Esophagus muscularis mucosa (tissue), 4 donors: ENCODE results near the gene MAGI2. TPM values are rescaled to one million over a fixed set of nuclear protein-coding genes. Genes with fewer than 3 reads are reported as not detected.

Experiments
- DNase-seq: peaks from one replicate; pipeline ENCODE4 v3.0.0-alpha.2; 2017; ENCODE audit errors: extremely low spot score
- H3K27ac ChIP-seq, 4 donors: fragments of 200-600 bp; sonication (generic); replicated peaks in 1 of 4; 1 replicate in 3 of 4; 2 replicates in 1 of 4; pipeline ENCODE4 v1.5.1; 2016 to 2019; ENCODE audit warnings: mild to moderate bottlenecking in 1 of 4
- H3K27me3 ChIP-seq, 4 donors: fragments of 200-600 bp; sonication (generic); one replicate each; pipeline versions ENCODE4 v1.5.1 to v1.6.0; 2016 to 2019
- H3K36me3 ChIP-seq, 4 donors: fragments of 200-600 bp; sonication (generic); one replicate each; pipeline ENCODE4 v1.5.1; 2016 to 2019
- H3K4me1 ChIP-seq, 4 donors: fragments of 200-600 bp; sonication (generic); one replicate each; pipeline ENCODE4 v1.5.1; 2016 to 2019
- H3K4me3 ChIP-seq, 4 donors: fragments of 200-600 bp; sonication (generic); 1 replicate in 2 of 4; 2 replicates in 2 of 4; pipeline ENCODE4 v1.5.1; 2016 to 2019; ENCODE audit warnings: mild to moderate bottlenecking in 4 of 4, moderate library complexity in 1 of 4
- H3K9me3 ChIP-seq, 4 donors: fragments of 200-600 bp; sonication (generic); 1 replicate in 3 of 4; 2 replicates in 1 of 4; pipeline ENCODE4 v1.5.1; 2016 to 2019
- CTCF ChIP-seq, 3 experiments: fragments of 200-600 bp in 2 of 3; fragments of 450-650 bp in 1 of 3; sonication (generic) in 2 of 3; IDR thresholded peaks; one replicate each; pipeline ENCODE4 v1.5.1; 2017 to 2019; ENCODE audit warnings: antibody characterized with exemption in 3 of 3, mild to moderate bottlenecking in 2 of 3, moderate library complexity in 1 of 3
- EP300 ChIP-seq: sonication (generic); formaldehyde crosslinking; IDR thresholded peaks from one replicate; pipeline ENCODE4 v1.6.1; 2017; ENCODE audit warnings: antibody characterized with exemption
- POLR2A ChIP-seq: fragments of 450-650 bp; IDR thresholded peaks from one replicate; pipeline ENCODE4 v1.6.1; 2017; ENCODE audit warnings: antibody characterized with exemption, moderate library complexity, mild to moderate bottlenecking, low read depth
- POLR2AphosphoS5 ChIP-seq, 2 donors: sonication (generic); formaldehyde crosslinking; IDR thresholded peaks; one replicate each; pipeline ENCODE4 v1.6.1; 2017; ENCODE audit warnings: antibody characterized with exemption in 2 of 2
- WGBS: methylation state at CpG from one replicate; pipeline ENCODE4 v1.1.5; 2018; 5-methylcytosine and 5-hydroxymethylcytosine counted together
- intact Hi-C: fragments of 100-400 bp; cut with DNase I; formaldehyde crosslinking; loops from one replicate; pipeline ENCODE4 v1.15.1; 2023
- total RNA-seq, 4 donors: library from RNA; depleted of rRNA; stranded (reverse); fragments of >200 nt; gene quantifications; one replicate each; pipeline versions ENCODE4 v1.1.0 to v1.2.1, GENCODE V29; 2016

Gene MAGI2
- total RNA-seq, 4 donors from 2014 or later: 14.4 to 22.3 (median 21.2) TPM

- Histone ChIP-seq H3K27me3 (no peaks in the 10 kb centered on the region), H3K4me3 (no peak overlapping the region), H3K36me3 (no peaks in the 10 kb centered on the region), H3K4me1 (peaks cover 0 to 5% (median 1%) of the 10 kb centered on the region in 4 donors), H3K27ac (no peak overlapping the region), H3K9me3 (no peaks in the 10 kb centered on the region)
- intact Hi-C loops: no loop called here
- DNase-seq: no peak
- 90% methylated on average over 1 of the region's 1 CpG for WGBS
- no peak for TF ChIP-seq POLR2AphosphoS5 (IDR thresholded peaks at IDR 0.05)
- TF ChIP-seq POLR2A: no peak
- no peak for TF ChIP-seq CTCF (IDR thresholded peaks at IDR 0.05)
- no peak for TF ChIP-seq EP300
Measured at GRCh38 chr7:78377532-78377931, 1075.9 kb downstream of the MAGI2 start.

DNA sequence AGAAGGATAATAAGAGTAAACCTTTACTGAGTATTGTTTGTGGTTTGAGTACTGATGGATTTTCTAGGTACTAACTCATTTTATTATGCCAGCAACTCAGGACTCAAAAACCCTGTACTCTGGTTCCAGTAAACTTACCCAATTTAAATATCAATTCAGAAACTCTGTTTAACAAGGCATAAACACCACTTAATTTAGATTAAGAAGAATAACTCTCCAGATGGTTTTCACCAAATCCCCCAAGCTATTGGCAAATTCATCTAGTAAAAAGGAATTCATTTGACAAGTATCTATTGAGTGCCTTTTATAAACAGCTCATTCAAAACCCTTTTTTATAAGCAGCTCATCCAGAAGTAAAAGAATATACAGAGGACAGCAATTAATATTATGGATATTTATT lies 1082.5 kb downstream of the MAGI2 start:
- TF ChIP-seq POLR2AphosphoS5 (IDR thresholded peaks at IDR 0.05) (no peak), CTCF (IDR thresholded peaks at IDR 0.05) (no peak), POLR2A (no peak), EP300 (no peak)
- no peaks in the 10 kb centered on the region for H3K9me3 ChIP-seq
- H3K36me3 ChIP-seq: no peaks in the 10 kb centered on the region
- no peak for DNase-seq
- H3K4me3 ChIP-seq: no peak overlapping the region
- H3K27me3 ChIP-seq: no peaks in the 10 kb centered on the region
- no peak overlapping the region for H3K27ac ChIP-seq
- no peaks in the 10 kb centered on the region for H3K4me1 ChIP-seq
- intact Hi-C loops: no loop called here

DNA sequence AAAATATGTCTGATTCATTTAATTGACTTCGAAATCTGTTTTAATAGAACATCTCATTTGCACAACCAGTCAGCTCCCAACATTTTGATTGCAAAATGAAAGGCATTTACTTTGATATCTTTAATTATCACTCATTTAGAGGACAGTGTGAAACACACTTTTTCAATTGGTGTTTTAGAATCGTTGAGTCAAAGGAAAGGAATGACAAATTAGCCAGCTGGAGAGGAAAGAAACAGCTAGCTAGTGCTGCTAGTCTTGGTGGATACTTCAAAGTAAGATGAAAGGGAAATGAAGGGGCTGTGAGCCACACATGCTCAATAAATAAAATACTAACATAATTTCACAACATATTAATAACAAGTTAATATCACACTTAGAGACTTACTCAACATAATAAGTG lies 1084.7 kb downstream of the MAGI2 start:
- Histone ChIP-seq H3K9me3 (no peaks in the 10 kb centered on the region), H3K27me3 (no peaks in the 10 kb centered on the region), H3K27ac (no peak overlapping the region), H3K36me3 (no peaks in the 10 kb centered on the region), H3K4me1 (no peaks in the 10 kb centered on the region), H3K4me3 (no peak overlapping the region)
- DNase-seq: no peak
- TF ChIP-seq EP300 (no peak), POLR2AphosphoS5 (IDR thresholded peaks at IDR 0.05) (no peak), POLR2A (no peak), CTCF (IDR thresholded peaks at IDR 0.05) (no peak)
- intact Hi-C loops: no loop called here
- 66% methylated on average over 2 of the region's 2 CpGs for WGBS

DNA sequence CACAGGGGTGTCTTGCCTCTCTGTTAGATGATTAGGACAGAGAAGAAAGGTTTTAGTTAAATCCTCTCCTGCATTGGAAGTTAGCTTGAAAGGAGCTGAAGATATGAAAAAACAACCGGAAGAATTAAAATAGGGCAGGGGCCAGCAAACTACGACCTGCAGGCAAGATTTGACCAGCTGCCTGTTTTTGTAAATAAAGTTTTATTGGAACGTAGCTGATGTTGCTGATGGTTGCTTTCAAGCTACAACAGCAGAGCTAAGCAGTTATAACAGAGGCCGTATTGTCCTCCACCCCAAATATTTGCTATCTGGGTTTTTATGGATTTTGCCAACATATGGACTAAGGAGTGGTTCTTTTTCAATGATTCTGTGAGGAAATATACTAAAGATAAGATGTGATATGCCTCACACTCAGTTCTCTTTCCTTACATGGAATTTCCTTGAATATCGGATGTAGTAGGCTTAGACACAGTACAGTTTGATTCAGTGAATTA lies 1086.1 kb downstream of the MAGI2 start:
- no peak overlapping the region for H3K4me3 ChIP-seq
- H3K36me3 ChIP-seq: no peaks in the 10 kb centered on the region
- H3K27ac ChIP-seq: no peak overlapping the region
- H3K4me1 ChIP-seq: no peaks in the 10 kb centered on the region
- H3K9me3 ChIP-seq: no peaks in the 10 kb centered on the region
- WGBS: 94% methylated on average over 5 of the region's 5 CpGs
- intact Hi-C loops: no loop called here
- DNase-seq: no peak
- TF ChIP-seq CTCF (IDR thresholded peaks at IDR 0.05) (no peak), EP300 (no peak), POLR2A (no peak), POLR2AphosphoS5 (IDR thresholded peaks at IDR 0.05) (no peak)
- H3K27me3 ChIP-seq: no peaks in the 10 kb centered on the region

DNA sequence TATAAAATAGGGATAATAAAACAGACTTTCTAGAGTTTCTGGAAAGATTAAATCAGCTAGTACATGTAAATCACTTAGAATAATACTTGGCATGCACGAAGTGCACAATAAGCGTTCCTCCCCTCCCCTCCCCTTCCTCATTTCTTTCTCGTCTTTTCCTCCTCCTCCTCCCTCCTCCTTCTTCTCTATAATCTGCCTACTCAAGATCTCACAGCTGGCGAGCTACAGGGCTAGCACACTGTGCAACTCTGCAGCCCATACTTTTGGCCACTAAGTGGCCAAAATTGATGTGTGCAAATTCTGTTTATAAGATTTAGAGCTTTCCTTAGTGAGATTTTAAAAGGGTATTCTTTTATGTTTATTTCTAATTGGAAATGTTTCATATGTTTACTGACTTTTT lies 1089.6 kb downstream of the MAGI2 start:
- Histone ChIP-seq H3K4me3 (no peak overlapping the region), H3K4me1 (no peaks in the 10 kb centered on the region), H3K36me3 (no peaks in the 10 kb centered on the region), H3K27ac (no peak overlapping the region), H3K27me3 (no peaks in the 10 kb centered on the region), H3K9me3 (no peaks in the 10 kb centered on the region)
- 73% methylated on average over 4 of the region's 4 CpGs for WGBS
- no peak for DNase-seq
- intact Hi-C loops: no loop called here
- TF ChIP-seq EP300 (no peak), CTCF (IDR thresholded peaks at IDR 0.05) (no peak), POLR2A (no peak), POLR2AphosphoS5 (IDR thresholded peaks at IDR 0.05) (no peak)
